ENCODE data around the gene ISM1. TPM values are rescaled to one million over a fixed set of nuclear protein-coding genes. Genes with fewer than 3 reads are reported as not detected.

Gene ISM1
- total RNA-seq, 1 experiment from 2014 or later: not detected

GRCh38 chr20:13200767-13201500, 20.1 kb upstream of the ISM1 start:
- H3K27ac ChIP-seq (ENCODE audit: low read length): no peak overlapping the region
- no peaks in the 10 kb centered on the region for H3K9me2 ChIP-seq (replicated peaks; ENCODE audit: insufficient read depth, low read length)
- H3K4me1 ChIP-seq (ENCODE audit: low read length): no peaks in the 10 kb centered on the region
- H3K9me3 ChIP-seq (ENCODE audit: low read length): no peaks in the 10 kb centered on the region
- no peak overlapping the region for H3K4me2 ChIP-seq (ENCODE audit: low read depth, low read length, poor library complexity, severe bottlenecking)
- no peaks in the 10 kb centered on the region for H3K79me2 ChIP-seq (ENCODE audit: low read length)
- H3K9ac ChIP-seq (ENCODE audit: low read length): no peak overlapping the region
- no peaks in the 10 kb centered on the region for H3K36me3 ChIP-seq (ENCODE audit: insufficient read depth, low read length)
- no peak overlapping the region for H3K4me3 ChIP-seq (ENCODE audit: low read length)
- no peak for DNase-seq
- no peaks in the 10 kb centered on the region for H4K20me1 ChIP-seq (ENCODE audit: insufficient read depth, low read depth, low read length)
- no peak overlapping the region for H2AFZ ChIP-seq (ENCODE audit: low read length)
- H3K27me3 ChIP-seq (ENCODE audit: low read length): no peaks in the 10 kb centered on the region

DNA sequence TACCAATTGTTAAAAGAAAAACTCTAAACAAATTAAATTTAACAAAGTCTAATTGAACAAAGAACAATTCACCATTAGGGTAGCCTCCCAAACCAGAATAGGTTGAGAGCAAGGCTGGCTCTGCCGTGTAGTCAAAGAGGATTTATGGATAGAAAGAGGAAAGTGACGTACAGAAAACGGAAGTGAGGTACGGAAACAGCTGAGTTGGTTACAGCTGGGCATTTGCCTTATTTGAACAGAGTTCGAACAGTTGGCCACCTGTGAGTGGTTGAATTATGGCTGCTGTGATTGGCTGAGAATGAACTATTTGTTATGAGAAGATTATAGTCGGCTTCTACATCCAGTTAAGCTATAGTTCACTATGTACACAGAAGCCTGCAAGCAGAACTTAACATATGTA, 18.5 kb upstream of the ISM1 start:
- H3K27ac ChIP-seq (ENCODE audit: low read length): no peak overlapping the region
- H3K9me3 ChIP-seq (ENCODE audit: low read length): no peaks in the 10 kb centered on the region
- H3K9ac ChIP-seq (ENCODE audit: low read length): no peak overlapping the region
- no peak overlapping the region for H3K4me2 ChIP-seq (ENCODE audit: low read depth, low read length, poor library complexity, severe bottlenecking)
- no peaks in the 10 kb centered on the region for H3K79me2 ChIP-seq (ENCODE audit: low read length)
- H3K4me1 ChIP-seq (ENCODE audit: low read length): no peaks in the 10 kb centered on the region
- no peaks in the 10 kb centered on the region for H3K27me3 ChIP-seq (ENCODE audit: low read length)
- no peaks in the 10 kb centered on the region for H3K36me3 ChIP-seq (ENCODE audit: insufficient read depth, low read length)
- no peaks in the 10 kb centered on the region for H4K20me1 ChIP-seq (ENCODE audit: insufficient read depth, low read depth, low read length)
- no peaks in the 10 kb centered on the region for H3K9me2 ChIP-seq (replicated peaks; ENCODE audit: insufficient read depth, low read length)
- H3K4me3 ChIP-seq (ENCODE audit: low read length): no peak overlapping the region
- no peak overlapping the region for H2AFZ ChIP-seq (ENCODE audit: low read length)
- DNase-seq: no peak

DNA sequence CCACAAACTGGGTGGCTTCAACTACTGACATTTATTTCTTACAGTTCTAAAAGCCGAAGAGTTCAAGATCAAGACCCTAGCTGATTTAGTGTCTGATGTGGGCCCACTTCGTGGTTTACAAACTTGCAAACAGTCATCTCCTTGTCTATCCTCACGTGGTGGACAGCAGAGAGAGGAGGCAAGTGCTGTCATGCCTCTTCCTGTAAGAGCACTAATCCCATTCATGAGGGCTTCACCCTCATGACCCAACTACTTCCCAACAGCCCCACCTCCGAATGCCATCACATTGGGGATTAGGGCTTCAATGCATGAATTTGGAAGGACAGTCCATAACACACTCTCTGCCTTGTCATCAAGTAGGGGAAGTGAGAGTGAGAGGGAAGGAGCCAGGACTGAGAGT, 15.6 kb upstream of the ISM1 start:
- no peaks in the 10 kb centered on the region for H4K20me1 ChIP-seq (ENCODE audit: insufficient read depth, low read depth, low read length)
- no peak for DNase-seq
- H3K36me3 ChIP-seq (ENCODE audit: insufficient read depth, low read length): no peaks in the 10 kb centered on the region

GRCh38 chr20:13205848-13206434, 15.1 kb upstream of the ISM1 start:
- Histone ChIP-seq H3K9me3 (ENCODE audit: low read length) (no peaks in the 10 kb centered on the region), H4K20me1 (ENCODE audit: insufficient read depth, low read depth, low read length) (no peaks in the 10 kb centered on the region), H3K27me3 (ENCODE audit: low read length) (no peaks in the 10 kb centered on the region), H3K9me2 (replicated peaks; ENCODE audit: insufficient read depth, low read length) (no peaks in the 10 kb centered on the region), H3K4me1 (ENCODE audit: low read length) (no peaks in the 10 kb centered on the region), H3K36me3 (ENCODE audit: insufficient read depth, low read length) (no peaks in the 10 kb centered on the region), H3K27ac (ENCODE audit: low read length) (no peak overlapping the region), H2AFZ (ENCODE audit: low read length) (no peak overlapping the region), H3K4me3 (ENCODE audit: low read length) (no peak overlapping the region), H3K4me2 (ENCODE audit: low read depth, low read length, poor library complexity, severe bottlenecking) (no peak overlapping the region), H3K9ac (ENCODE audit: low read length) (no peak overlapping the region), H3K79me2 (ENCODE audit: low read length) (no peaks in the 10 kb centered on the region)
- no peak for DNase-seq

More for the DNA sequence above, 15.6 kb upstream of the ISM1 start:
- Histone ChIP-seq H3K4me2 (ENCODE audit: low read depth, low read length, poor library complexity, severe bottlenecking) (no peak overlapping the region), H3K4me3 (ENCODE audit: low read length) (no peak overlapping the region), H3K9ac (ENCODE audit: low read length) (no peak overlapping the region), H3K9me2 (replicated peaks; ENCODE audit: insufficient read depth, low read length) (no peaks in the 10 kb centered on the region), H3K9me3 (ENCODE audit: low read length) (no peaks in the 10 kb centered on the region), H3K27ac (ENCODE audit: low read length) (no peak overlapping the region), H3K4me1 (ENCODE audit: low read length) (no peaks in the 10 kb centered on the region), H3K27me3 (ENCODE audit: low read length) (no peaks in the 10 kb centered on the region), H2AFZ (ENCODE audit: low read length) (no peak overlapping the region), H3K79me2 (ENCODE audit: low read length) (no peaks in the 10 kb centered on the region)

DNA sequence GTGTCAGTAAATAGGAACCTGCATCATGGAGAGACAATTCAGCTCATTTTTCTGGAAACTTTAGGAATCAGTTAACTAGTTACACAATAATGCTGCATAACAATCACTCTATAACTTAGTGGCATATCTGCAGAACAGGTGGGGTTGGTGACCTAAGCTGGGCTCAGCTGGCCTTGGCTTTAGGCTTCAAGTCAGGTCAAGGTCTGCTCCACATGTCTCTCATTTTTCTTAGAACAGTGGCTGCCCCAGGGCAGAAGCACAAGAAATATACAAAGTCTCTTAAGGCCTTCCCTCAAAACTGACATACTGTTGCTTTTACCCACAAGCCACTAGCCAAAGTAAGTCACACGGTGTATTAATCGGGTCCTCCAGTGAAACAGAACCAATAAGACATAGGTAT, 14.1 kb upstream of the ISM1 start:
- no peak overlapping the region for H3K4me3 ChIP-seq (ENCODE audit: low read length)
- no peaks in the 10 kb centered on the region for H3K9me2 ChIP-seq (replicated peaks; ENCODE audit: insufficient read depth, low read length)
- no peaks in the 10 kb centered on the region for H4K20me1 ChIP-seq (ENCODE audit: insufficient read depth, low read depth, low read length)
- DNase-seq: no peak
- H3K36me3 ChIP-seq (ENCODE audit: insufficient read depth, low read length): no peaks in the 10 kb centered on the region
- no peak overlapping the region for H3K4me2 ChIP-seq (ENCODE audit: low read depth, low read length, poor library complexity, severe bottlenecking)
- no peaks in the 10 kb centered on the region for H3K9me3 ChIP-seq (ENCODE audit: low read length)
- H3K4me1 ChIP-seq (ENCODE audit: low read length): no peaks in the 10 kb centered on the region
- no peak overlapping the region for H3K27ac ChIP-seq (ENCODE audit: low read length)
- no peak overlapping the region for H2AFZ ChIP-seq (ENCODE audit: low read length)
- H3K79me2 ChIP-seq (ENCODE audit: low read length): no peaks in the 10 kb centered on the region
- H3K27me3 ChIP-seq (ENCODE audit: low read length): no peaks in the 10 kb centered on the region
- no peak overlapping the region for H3K9ac ChIP-seq (ENCODE audit: low read length)

DNA sequence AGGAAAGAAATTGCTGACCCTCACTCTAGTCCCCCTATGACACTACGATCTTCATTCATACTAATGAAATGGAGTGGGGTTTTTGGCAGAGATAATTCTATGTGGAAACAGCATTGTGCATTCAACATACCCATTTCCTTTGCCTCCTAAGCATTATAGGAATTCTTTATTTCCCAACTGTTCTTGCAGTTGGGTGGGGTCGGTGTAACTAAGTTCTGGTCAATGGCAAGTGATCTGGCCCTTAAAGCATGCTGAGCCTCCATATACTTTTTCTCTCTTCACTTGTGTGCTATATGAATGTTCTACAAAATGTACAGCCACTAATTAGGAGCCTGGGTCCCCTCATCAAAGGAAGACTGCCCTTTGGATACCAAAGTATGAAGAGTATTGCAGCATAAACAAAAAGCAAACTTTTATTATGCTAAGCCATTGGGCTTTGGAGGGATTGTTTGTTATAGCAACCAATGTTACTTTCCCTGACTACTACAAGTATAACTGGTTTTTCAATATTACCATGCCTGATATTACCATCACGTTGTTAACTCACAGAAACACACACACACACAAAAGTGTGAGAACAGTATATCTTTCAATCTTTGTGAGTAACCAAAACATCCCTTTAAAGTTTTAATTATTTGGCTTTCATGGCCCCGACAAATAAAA, 9.0 kb upstream of the ISM1 start:
- no peaks in the 10 kb centered on the region for H3K9me2 ChIP-seq (replicated peaks; ENCODE audit: insufficient read depth, low read length)
- H3K9ac ChIP-seq (ENCODE audit: low read length): no peak overlapping the region

GRCh38 chr20:13212750-13213149, 8.3 kb upstream of the ISM1 start:
- Histone ChIP-seq H3K4me3 (ENCODE audit: low read length) (no peak overlapping the region), H3K79me2 (ENCODE audit: low read length) (no peaks in the 10 kb centered on the region), H3K9ac (ENCODE audit: low read length) (no peak overlapping the region), H3K9me3 (ENCODE audit: low read length) (no peaks in the 10 kb centered on the region), H3K4me1 (ENCODE audit: low read length) (no peaks in the 10 kb centered on the region), H3K27me3 (ENCODE audit: low read length) (no peaks in the 10 kb centered on the region), H3K9me2 (replicated peaks; ENCODE audit: insufficient read depth, low read length) (no peaks in the 10 kb centered on the region), H3K36me3 (ENCODE audit: insufficient read depth, low read length) (no peaks in the 10 kb centered on the region), H3K4me2 (ENCODE audit: low read depth, low read length, poor library complexity, severe bottlenecking) (no peak overlapping the region), H2AFZ (ENCODE audit: low read length) (no peak overlapping the region), H3K27ac (ENCODE audit: low read length) (no peak overlapping the region), H4K20me1 (ENCODE audit: insufficient read depth, low read depth, low read length) (no peaks in the 10 kb centered on the region)
- no peak for DNase-seq

More for the DNA sequence above, 9.0 kb upstream of the ISM1 start:
- H2AFZ ChIP-seq (ENCODE audit: low read length): no peak overlapping the region
- no peaks in the 10 kb centered on the region for H3K36me3 ChIP-seq (ENCODE audit: insufficient read depth, low read length)
- no peaks in the 10 kb centered on the region for H4K20me1 ChIP-seq (ENCODE audit: insufficient read depth, low read depth, low read length)
- no peak overlapping the region for H3K4me2 ChIP-seq (ENCODE audit: low read depth, low read length, poor library complexity, severe bottlenecking)
- H3K9me3 ChIP-seq (ENCODE audit: low read length): no peaks in the 10 kb centered on the region
- H3K4me3 ChIP-seq (ENCODE audit: low read length): no peak overlapping the region
- H3K27me3 ChIP-seq (ENCODE audit: low read length): no peaks in the 10 kb centered on the region
- no peaks in the 10 kb centered on the region for H3K4me1 ChIP-seq (ENCODE audit: low read length)
- DNase-seq: no peak
- no peak overlapping the region for H3K27ac ChIP-seq (ENCODE audit: low read length)
- no peaks in the 10 kb centered on the region for H3K79me2 ChIP-seq (ENCODE audit: low read length)

GRCh38 chr20:13213335-13213734, 7.7 kb upstream of the ISM1 start:
- Histone ChIP-seq H3K9ac (ENCODE audit: low read length) (no peak overlapping the region), H3K36me3 (ENCODE audit: insufficient read depth, low read length) (no peaks in the 10 kb centered on the region), H4K20me1 (ENCODE audit: insufficient read depth, low read depth, low read length) (no peaks in the 10 kb centered on the region), H2AFZ (ENCODE audit: low read length) (no peak overlapping the region), H3K27ac (ENCODE audit: low read length) (no peak overlapping the region), H3K9me2 (replicated peaks; ENCODE audit: insufficient read depth, low read length) (no peaks in the 10 kb centered on the region), H3K4me1 (ENCODE audit: low read length) (no peaks in the 10 kb centered on the region), H3K27me3 (ENCODE audit: low read length) (no peaks in the 10 kb centered on the region), H3K4me3 (ENCODE audit: low read length) (no peak overlapping the region), H3K4me2 (ENCODE audit: low read depth, low read length, poor library complexity, severe bottlenecking) (no peak overlapping the region), H3K9me3 (ENCODE audit: low read length) (no peaks in the 10 kb centered on the region), H3K79me2 (ENCODE audit: low read length) (no peaks in the 10 kb centered on the region)
- DNase-seq: no peak

All from Karpas-422 (cell line).